GM23248 (cell line): ENCODE data around the gene PODXL2. TPM values are rescaled to one million over a fixed set of nuclear protein-coding genes. Genes with fewer than 3 reads are reported as not detected.
A peak's percentile ranks its signal among the peaks of the same experiment; 100 is the strongest.
"Not testable (repeated sequence)": the region's sequence is repeated elsewhere in the genome, so short reads cannot be mapped to it uniquely, and the experiment has no call there.

Experiments
- DNase-seq: peaks from one replicate; pipeline ENCODE4 v3.0.0-alpha.2; 2015
- H2AFZ ChIP-seq: fragments of 200-600 bp; sonication (generic); 2 replicates; pipeline ENCODE4 v1.6.1; 2016; ENCODE audit warnings: antibody characterized with exemption
- H3F3A ChIP-seq: fragments of 200-600 bp; sonication (generic); 2 replicates; pipeline ENCODE4 v1.6.1; 2016; ENCODE audit warnings: mild to moderate bottlenecking, antibody characterized with exemption, mixed run types; ENCODE audit not compliant: insufficient read depth
- H3K27ac ChIP-seq: fragments of 200-600 bp; sonication (generic); 2 replicates; pipeline ENCODE4 v1.5.1; 2016; ENCODE audit warnings: mild to moderate bottlenecking
- H3K27me3 ChIP-seq: fragments of 200-600 bp; sonication (generic); replicated peaks from 2 replicates; pipeline ENCODE4 v1.6.1; 2016; ENCODE audit warnings: mild to moderate bottlenecking; ENCODE audit not compliant: insufficient read depth
- H3K36me3 ChIP-seq: fragments of 200-600 bp; sonication (generic); 2 replicates; pipeline ENCODE4 v1.6.1; 2016; ENCODE audit warnings: low read depth, mild to moderate bottlenecking
- H3K4me1 ChIP-seq: fragments of 200-600 bp; sonication (generic); 2 replicates; pipeline ENCODE4 v1.6.1; 2016; ENCODE audit warnings: mild to moderate bottlenecking; ENCODE audit not compliant: insufficient read depth
- H3K4me2 ChIP-seq: fragments of 200-600 bp; sonication (generic); one replicate; pipeline ENCODE4 v1.6.1; 2016; ENCODE audit warnings: mild to moderate bottlenecking; ENCODE audit not compliant: unreplicated experiment
- H3K4me3 ChIP-seq: fragments of 200-600 bp; sonication (generic); 2 replicates; pipeline ENCODE4 v1.5.1; 2016; ENCODE audit warnings: mild to moderate bottlenecking
- H3K79me2 ChIP-seq: fragments of 200-600 bp; sonication (generic); 2 replicates; pipeline ENCODE4 v1.6.1; 2016; ENCODE audit warnings: mild to moderate bottlenecking; ENCODE audit not compliant: insufficient read depth
- H3K9ac ChIP-seq: fragments of 200-600 bp; sonication (generic); 2 replicates; pipeline ENCODE4 v1.6.1; 2016; ENCODE audit warnings: mild to moderate bottlenecking
- H3K9me2 ChIP-seq: fragments of 200-600 bp; sonication (generic); 2 replicates; pipeline ENCODE4 v1.6.1; 2016; ENCODE audit warnings: mixed run types, mild to moderate bottlenecking, moderate library complexity; ENCODE audit not compliant: insufficient read depth
- H3K9me3 ChIP-seq: fragments of 200-600 bp; sonication (generic); one replicate; pipeline ENCODE4 v1.6.1; 2017; ENCODE audit warnings: low read depth
- H4K20me1 ChIP-seq: fragments of 200-600 bp; sonication (generic); 2 replicates; pipeline ENCODE4 v1.6.0; 2016; ENCODE audit not compliant: insufficient read depth
- EZH2 ChIP-seq: fragments of 200-600 bp; sonication (generic); IDR thresholded peaks from 2 replicates; pipeline ENCODE4 v1.6.1; 2018; ENCODE audit warnings: antibody characterized with exemption, mild to moderate bottlenecking; ENCODE audit not compliant: insufficient read depth, poor library complexity, severe bottlenecking
- EZH2phosphoT487 ChIP-seq: fragments of 200-600 bp; sonication (generic); IDR thresholded peaks from 2 replicates; pipeline ENCODE4 v1.6.1; 2018; ENCODE audit warnings: antibody characterized with exemption, moderate library complexity, mild to moderate bottlenecking, low read depth; ENCODE audit not compliant: insufficient read depth
- WGBS, 2 experiments: methylation state at CpG; one replicate each; pipeline ENCODE4 v1.1.6; 2015 to 2017; ENCODE audit warnings: low lambda C conversion rate in 2 of 2, low coverage in 1 of 2; ENCODE audit errors: missing lambda C conversion rate in 2 of 2; 5-methylcytosine and 5-hydroxymethylcytosine counted together
- in situ Hi-C: fragments of 300-500 bp; cut with MboI; formaldehyde crosslinking; loops from 2 replicates; pipeline ENCODE4 v1.15.0; 2020
- polyA plus RNA-seq: library from polyadenylated mRNA; unstranded; fragments of >200 nt; fragmentation: Nextera tagmentation; extraction: Ambion mirVana; gene quantifications from 2 replicates; pipeline ENCODE4 v1.2.1, GENCODE V29; 2016
- total RNA-seq: library from RNA; depleted of rRNA; stranded (reverse); fragments of >200 nt; shearing (Covaris generic); gene quantifications from 2 replicates; pipeline ENCODE4 v1.2.3, GENCODE V29; 2014

Gene PODXL2
- total and polyA plus RNA-seq, 2 experiments from 2014 or later = 1.8 to 2.5 TPM

DNA sequence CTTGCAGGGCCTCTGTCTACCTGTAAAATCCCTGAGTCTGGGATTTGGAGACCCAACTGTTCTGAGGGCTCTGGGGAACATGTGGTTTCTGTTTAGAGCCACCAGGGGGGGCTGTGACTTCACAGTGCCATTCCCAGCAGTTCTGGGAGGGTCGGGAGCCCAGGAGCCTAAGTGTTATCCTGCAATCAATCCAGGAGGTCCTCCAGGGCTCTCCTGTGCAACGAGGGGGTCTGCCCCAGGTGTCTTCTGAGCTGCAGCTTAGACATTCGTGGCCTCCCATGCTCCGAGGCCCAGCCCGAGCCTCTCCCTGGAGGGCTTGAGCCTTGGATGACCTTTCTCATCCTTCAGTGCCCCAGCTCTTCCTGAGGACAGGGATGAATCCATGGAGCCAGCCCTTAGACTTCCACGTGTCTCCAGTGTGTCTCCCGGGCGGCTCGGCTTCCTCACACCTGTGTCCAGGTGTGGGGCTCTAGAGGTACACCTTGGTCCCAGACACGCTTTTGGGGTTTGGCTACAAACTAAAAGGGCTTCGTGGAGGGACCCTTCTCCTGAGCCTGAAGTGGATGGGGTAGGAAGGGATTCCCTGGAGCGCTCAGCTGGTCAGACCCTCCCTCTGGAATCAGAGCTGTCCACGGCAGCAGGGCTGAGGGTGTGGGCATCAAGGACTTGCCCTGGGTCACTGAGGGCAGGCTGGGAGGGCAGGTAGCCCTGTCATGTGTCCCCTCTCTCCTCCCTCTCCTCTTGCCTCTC lies 23.4 kb downstream of the PODXL2 start:
- no peaks in the 10 kb centered on the region for H3K9me2 ChIP-seq
- H3K27ac ChIP-seq = no peak overlapping the region
- no peak overlapping the region for H2AFZ ChIP-seq
- H4K20me1 ChIP-seq = no peaks in the 10 kb centered on the region
- no peak overlapping the region for H3K9ac ChIP-seq
- no peak overlapping the region for H3K4me3 ChIP-seq
- H3K4me2 ChIP-seq = no peak overlapping the region
- H3K27me3 ChIP-seq = no peaks in the 10 kb centered on the region
- no peaks in the 10 kb centered on the region for H3K36me3 ChIP-seq
- peaks cover 10% of the 10 kb centered on the region for H3K4me1 ChIP-seq
- H3K9me3 ChIP-seq = no peaks in the 10 kb centered on the region
- TF ChIP-seq EZH2 = no peak
- TF ChIP-seq EZH2phosphoT487 = no peak
- peak; percentile 75 for DNase-seq
- 58 to 59% methylated on average over 13 of the region's 13 CpGs for WGBS, 2 experiments
- H3K79me2 ChIP-seq = no peaks in the 10 kb centered on the region
- in situ Hi-C loops = no loop called here
- peaks cover 16% of the 10 kb centered on the region for H3F3A ChIP-seq

DNA sequence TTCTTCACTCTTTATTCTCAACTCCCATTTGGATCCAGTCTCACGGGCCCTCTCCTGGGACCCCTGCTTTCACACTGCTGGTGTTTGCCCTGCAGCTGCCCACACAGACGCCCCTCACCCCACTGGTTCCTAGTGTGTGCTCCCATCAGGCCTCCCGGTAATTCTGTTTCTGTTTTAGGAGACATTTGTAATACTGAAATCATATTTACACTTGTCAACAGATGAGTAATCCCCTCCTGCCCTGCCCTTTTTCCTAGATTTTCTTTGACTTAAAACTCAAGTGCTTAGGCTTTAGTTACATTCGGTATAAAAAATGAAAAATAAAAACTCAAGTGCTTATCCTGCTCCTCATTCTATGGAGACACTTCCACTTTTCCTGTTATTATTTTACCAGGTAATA lies 25.4 kb downstream of the PODXL2 start:
- H3K9me3 ChIP-seq = no peaks in the 10 kb centered on the region
- DNase-seq = no peak
- H3K4me1 ChIP-seq = peaks cover 10% of the 10 kb centered on the region
- no peak overlapping the region for H3K9ac ChIP-seq
- H3K4me2 ChIP-seq = no peak overlapping the region
- no peaks in the 10 kb centered on the region for H3K79me2 ChIP-seq
- no peak overlapping the region for H3K27ac ChIP-seq
- H3K36me3 ChIP-seq = no peaks in the 10 kb centered on the region
- in situ Hi-C loops = no loop called here
- no peaks in the 10 kb centered on the region for H3K27me3 ChIP-seq
- H4K20me1 ChIP-seq = no peaks in the 10 kb centered on the region
- no peak overlapping the region for H2AFZ ChIP-seq
- peaks cover 16% of the 10 kb centered on the region for H3F3A ChIP-seq
- 27 to 36% methylated on average over 4 of the region's 4 CpGs for WGBS, 2 experiments
- H3K4me3 ChIP-seq = no peak overlapping the region
- TF ChIP-seq EZH2 = no peak
- no peak for TF ChIP-seq EZH2phosphoT487
- H3K9me2 ChIP-seq = no peaks in the 10 kb centered on the region

GRCh38 chr3:127654993-127655392 lies 26.0 kb downstream of the PODXL2 start:
- H3K4me3 ChIP-seq, in situ Hi-C loops, H3K4me2 ChIP-seq, H3K9me3 ChIP-seq, H3K9ac ChIP-seq, H3K9me2 ChIP-seq, H4K20me1 ChIP-seq, H3K79me2 ChIP-seq, H3K36me3 ChIP-seq, H3K27me3 ChIP-seq, H2AFZ ChIP-seq, DNase-seq: not testable (repeated sequence)
- peak overlapping the region; percentile 51; the same call in 1 of the 2 replicates for H3K27ac ChIP-seq
- WGBS, 2 experiments = 93 to 95% methylated on average over 6 of the region's 6 CpGs
- H3F3A ChIP-seq = peaks cover 16% of the 10 kb centered on the region
- peaks cover 10% of the 10 kb centered on the region for H3K4me1 ChIP-seq

DNA sequence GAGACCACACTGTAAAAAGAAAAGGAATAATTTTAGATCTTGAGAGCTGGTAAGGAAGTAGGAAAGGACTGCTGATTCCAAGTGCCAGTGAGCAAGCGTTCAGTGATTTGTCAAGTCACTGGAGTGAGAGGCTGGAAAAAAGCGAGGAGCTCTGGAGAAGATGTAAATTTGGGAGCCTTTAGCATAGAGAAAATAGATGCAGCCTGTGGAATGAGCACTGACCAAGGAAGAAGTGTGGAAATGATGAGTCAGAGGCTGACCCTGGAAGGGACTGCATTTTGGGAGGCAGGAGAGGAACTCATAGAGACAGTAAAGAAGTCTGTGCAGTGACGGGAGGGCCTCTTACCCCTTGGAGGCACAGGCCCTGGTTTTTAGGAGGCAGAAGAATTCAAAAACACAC lies 26.7 kb downstream of the PODXL2 start:
- in situ Hi-C loops = no loop called here
- H3K9me3 ChIP-seq = no peaks in the 10 kb centered on the region
- DNase-seq = peak; percentile 80
- no peaks in the 10 kb centered on the region for H3K36me3 ChIP-seq
- no peaks in the 10 kb centered on the region for H4K20me1 ChIP-seq
- H3K4me1 ChIP-seq = peaks cover 10% of the 10 kb centered on the region
- peak overlapping the region; percentile 51 for H3K27ac ChIP-seq
- peak overlapping the region; percentile 33 for H3K4me2 ChIP-seq
- peaks cover 16% of the 10 kb centered on the region for H3F3A ChIP-seq
- 20 to 34% methylated on average over 3 of the region's 3 CpGs for WGBS, 2 experiments
- peak overlapping the region; percentile 46 for H2AFZ ChIP-seq
- no peak overlapping the region for H3K4me3 ChIP-seq
- 0 out of 2 replicates have a peak overlapping the region, but pooled peaks have one; percentile 5 for H3K9ac ChIP-seq
- TF ChIP-seq EZH2 (no peak), EZH2phosphoT487 (no peak)
- no peaks in the 10 kb centered on the region for H3K9me2 ChIP-seq
- H3K27me3 ChIP-seq = no peaks in the 10 kb centered on the region
- H3K79me2 ChIP-seq = no peaks in the 10 kb centered on the region
